Mesenchymal stem cell (in vitro differentiated cells and primary cell): Measurements from ENCODE around the gene RAB10.

Experiments used
- DNase-seq: peaks from one replicate; pipeline ENCODE4 v3.0.0-alpha.2; 2013
- H2AFZ ChIP-seq: one replicate; pipeline ENCODE4 v1.6.1; 2013; ENCODE audit warnings: low read depth, mild to moderate bottlenecking, control low read depth, inconsistent platforms, low read length, moderate library complexity
- H2AK5ac ChIP-seq: 2 replicates; pipeline ENCODE4 v1.6.1; 2013; ENCODE audit warnings: low read length, moderate library complexity, mild to moderate bottlenecking, inconsistent platforms; ENCODE audit not compliant: severe bottlenecking
- H2BK120ac ChIP-seq: one replicate; pipeline ENCODE4 v1.6.1; 2013; ENCODE audit warnings: low read depth, mild to moderate bottlenecking, inconsistent platforms, low read length, moderate library complexity
- H2BK12ac ChIP-seq, 2 experiments: one replicate each; pipeline ENCODE4 v1.6.1; 2013; ENCODE audit warnings: inconsistent platforms in 2 of 2, low read length in 2 of 2, mild to moderate bottlenecking in 2 of 2, moderate library complexity in 2 of 2, control low read depth in 1 of 2
- H2BK15ac ChIP-seq: one replicate; pipeline ENCODE4 v1.6.1; 2013; ENCODE audit warnings: mild to moderate bottlenecking, low read depth, inconsistent platforms; ENCODE audit not compliant: poor library complexity, severe bottlenecking
- H2BK5ac ChIP-seq: 2 replicates; pipeline ENCODE4 v1.6.1; 2013; ENCODE audit warnings: low read depth, mild to moderate bottlenecking, low read length, control low read depth, inconsistent platforms; ENCODE audit not compliant: poor library complexity, severe bottlenecking
- H3K14ac ChIP-seq, 2 experiments: one replicate each; pipeline ENCODE4 v1.6.1; 2013; ENCODE audit warnings: inconsistent platforms in 2 of 2, low read length in 2 of 2, control low read depth in 1 of 2, mild to moderate bottlenecking in 1 of 2, moderate library complexity in 1 of 2
- H3K18ac ChIP-seq, 2 experiments: one replicate each; pipeline ENCODE4 v1.6.1; 2013; ENCODE audit warnings: inconsistent platforms in 2 of 2, low read length in 2 of 2, control low read depth in 1 of 2, low read depth in 1 of 2, mild to moderate bottlenecking in 1 of 2
- H3K23ac ChIP-seq, 2 experiments: one replicate each; pipeline ENCODE4 v1.6.1; 2013; ENCODE audit warnings: inconsistent platforms in 2 of 2, low read length in 2 of 2, mild to moderate bottlenecking in 2 of 2, moderate library complexity in 2 of 2, control low read depth in 1 of 2
- H3K27ac ChIP-seq: 2 replicates; pipeline ENCODE4 v1.5.1; 2013; ENCODE audit warnings: mild to moderate bottlenecking, moderate library complexity, low read length, control low read depth, inconsistent platforms; ENCODE audit not compliant: poor library complexity, severe bottlenecking
- H3K27me3 ChIP-seq, 2 experiments: 2 replicates each; pipeline versions ENCODE4 v1.6.1 to v1.7.0; 2013; ENCODE audit warnings: low read length in 2 of 2, mild to moderate bottlenecking in 2 of 2, moderate library complexity in 2 of 2, control low read depth in 1 of 2, inconsistent platforms in 1 of 2; ENCODE audit not compliant: control insufficient read depth in 1 of 2, insufficient read depth in 1 of 2
- H3K36me3 ChIP-seq, 2 experiments: 2 replicates each; pipeline versions ENCODE4 v1.6.1 to v1.7.0; 2013; ENCODE audit warnings: low read length in 2 of 2, control low read depth in 1 of 2, inconsistent platforms in 1 of 2, low read depth in 1 of 2, mild to moderate bottlenecking in 1 of 2; ENCODE audit not compliant: insufficient read depth in 2 of 2, control insufficient read depth in 1 of 2
- H3K4ac ChIP-seq, 2 experiments: one replicate each; pipeline ENCODE4 v1.6.1; 2013; ENCODE audit warnings: inconsistent platforms in 2 of 2, low read length in 2 of 2, mild to moderate bottlenecking in 2 of 2, moderate library complexity in 2 of 2, control low read depth in 1 of 2, low read depth in 1 of 2
- H3K4me1 ChIP-seq: 2 replicates; pipeline ENCODE4 v1.6.1; 2013; ENCODE audit warnings: low read depth, low read length, control low read depth; ENCODE audit not compliant: control insufficient read depth, insufficient read depth
- H3K4me2 ChIP-seq: 2 replicates; pipeline ENCODE4 v1.6.1; 2013; ENCODE audit warnings: low read length, mild to moderate bottlenecking, inconsistent platforms; ENCODE audit not compliant: poor library complexity, severe bottlenecking
- H3K4me3 ChIP-seq, 2 experiments: 2 replicates each; pipeline versions ENCODE4 v1.5.1 to v1.7.0; 2013; ENCODE audit warnings: low read length in 2 of 2, mild to moderate bottlenecking in 2 of 2, control low read depth in 1 of 2, low read depth in 1 of 2; ENCODE audit not compliant: insufficient read depth in 1 of 2
- H3K79me1 ChIP-seq: replicated peaks from 2 replicates; pipeline ENCODE4 v1.6.1; 2013; ENCODE audit warnings: mild to moderate bottlenecking, control low read depth, low read length, inconsistent platforms; ENCODE audit not compliant: poor library complexity, severe bottlenecking
- H3K9ac ChIP-seq: 2 replicates; pipeline ENCODE4 v1.7.0; 2013; ENCODE audit warnings: mild to moderate bottlenecking, low read length, moderate library complexity
- H3K9me3 ChIP-seq: 2 replicates; pipeline ENCODE4 v1.7.0; 2013; ENCODE audit warnings: mild to moderate bottlenecking, low read length; ENCODE audit not compliant: control insufficient read depth
- H4K8ac ChIP-seq: one replicate; pipeline ENCODE4 v1.6.1; 2013; ENCODE audit warnings: inconsistent platforms, mild to moderate bottlenecking, low read length, moderate library complexity
- H4K91ac ChIP-seq: one replicate; pipeline ENCODE4 v1.6.1; 2013; ENCODE audit warnings: mild to moderate bottlenecking, low read length, inconsistent platforms
- WGBS: methylation state at CpG from one replicate; pipeline ENCODE4 v1.1.7; 2013; ENCODE audit warnings: mixed read lengths; 5-methylcytosine and 5-hydroxymethylcytosine counted together

Gene RAB10

DNA sequence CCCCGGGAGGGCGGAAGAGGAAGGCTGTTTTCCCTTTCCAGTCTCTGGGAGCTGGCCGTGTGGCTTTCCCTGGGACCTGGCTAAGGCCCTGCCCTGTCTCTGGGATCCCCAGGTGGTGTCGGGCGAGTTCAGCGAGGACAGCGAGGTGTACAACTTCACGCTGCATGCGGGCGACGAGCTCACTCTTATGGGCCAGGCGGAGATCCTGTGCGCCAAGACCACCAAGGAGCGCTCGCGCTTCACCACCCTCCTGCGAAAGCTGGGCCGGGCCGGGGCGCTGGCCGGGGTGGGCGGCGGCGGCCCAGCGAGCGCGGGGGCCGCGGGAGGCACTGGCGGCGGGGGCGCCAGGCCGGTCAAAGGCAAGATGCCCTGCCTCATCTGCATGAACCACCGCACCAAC, 150.2 kb downstream of the RAB10 start:
- H3K27me3 ChIP-seq = peaks cover 10 to 28% of the 10 kb centered on the region in 2 experiments
- H4K91ac ChIP-seq = peak overlapping the region; percentile 74
- no peak overlapping the region for H2BK5ac ChIP-seq
- peak overlapping the region; percentile 67 for H2BK120ac ChIP-seq
- peak overlapping the region; percentile 99 for H2AFZ ChIP-seq
- H3K4me3 ChIP-seq = peak overlapping the region in 1 of 2 experiments; percentile 82
- H2BK12ac ChIP-seq = peak overlapping the region; percentile 34 to 45
- H3K4ac ChIP-seq = peak overlapping the region in 1 of 2 experiments; percentile 82
- H4K8ac ChIP-seq = peak overlapping the region; percentile 99
- peak overlapping the region; percentile 91 to 99 for H3K18ac ChIP-seq
- H3K23ac ChIP-seq = peak overlapping the region in 1 of 2 experiments; percentile 74
- H3K9ac ChIP-seq = peak overlapping the region; percentile 76
- H3K27ac ChIP-seq = no peak overlapping the region
- peaks cover 4 to 13% of the 10 kb centered on the region in 2 experiments for H3K36me3 ChIP-seq
- H3K4me2 ChIP-seq = no peak overlapping the region
- no peak overlapping the region for H2BK15ac ChIP-seq
- H3K9me3 ChIP-seq = no peaks in the 10 kb centered on the region
- DNase-seq = no peak
- 63% methylated on average over 33 of the region's 34 CpGs for WGBS
- H2AK5ac ChIP-seq = no peak overlapping the region
- peak overlapping the region in 1 of 2 experiments; percentile 98 for H3K14ac ChIP-seq
- H3K4me1 ChIP-seq = peaks cover 16% of the 10 kb centered on the region
- H3K79me1 ChIP-seq = no peaks in the 10 kb centered on the region

DNA sequence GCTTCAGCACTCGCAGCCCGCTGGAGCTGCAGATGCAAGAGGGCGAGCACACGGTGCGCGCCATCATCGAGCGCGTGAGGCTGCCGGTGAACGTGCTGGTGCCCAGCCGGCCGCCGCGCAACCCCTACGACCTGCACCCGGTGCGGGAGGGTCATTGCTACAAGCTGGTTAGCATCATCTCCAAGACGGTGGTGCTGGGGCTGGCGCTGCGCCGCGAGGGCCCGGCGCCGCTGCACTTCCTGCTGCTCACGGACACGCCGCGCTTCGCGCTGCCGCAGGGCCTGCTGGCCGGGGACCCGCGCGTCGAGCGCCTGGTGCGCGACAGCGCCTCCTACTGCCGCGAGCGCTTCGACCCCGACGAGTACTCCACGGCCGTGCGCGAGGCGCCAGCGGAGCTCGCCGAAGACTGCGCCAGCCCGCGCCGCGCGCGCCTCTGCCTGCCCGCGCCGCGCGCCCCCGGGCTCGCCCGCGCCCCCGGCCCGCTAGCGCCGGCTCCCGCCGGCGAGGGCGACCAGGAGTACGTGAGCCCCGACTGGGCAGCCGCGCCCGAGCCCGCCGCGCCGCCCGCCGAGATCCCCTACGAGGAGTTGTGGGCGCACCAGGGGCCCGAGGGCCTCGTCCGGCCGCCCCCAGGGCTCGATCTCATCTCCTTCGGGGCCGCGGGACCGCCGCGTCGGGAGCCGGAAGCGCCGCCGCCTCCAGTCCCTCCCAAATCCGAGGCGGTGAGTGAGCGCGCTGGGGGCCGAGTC, 150.8 kb downstream of the RAB10 start:
- Histone ChIP-seq H3K27me3 (peaks cover 7 to 24% of the 10 kb centered on the region in 2 experiments), H3K9me3 (no peaks in the 10 kb centered on the region), H2BK15ac (peak overlapping the region; percentile 94), H3K14ac (peak overlapping the region in 1 of 2 experiments; percentile 98), H3K4me3 (peak overlapping the region; percentile 43 to 82), H3K79me1 (no peaks in the 10 kb centered on the region), H2BK5ac (no peak overlapping the region), H4K8ac (peak overlapping the region; percentile 99), H3K18ac (peak overlapping the region; percentile 91 to 99), H3K23ac (peak overlapping the region in 1 of 2 experiments; percentile 74), H4K91ac (peak overlapping the region; percentile 74), H2AFZ (peak overlapping the region; percentile 99), H2BK12ac (peak overlapping the region; percentile 34 to 45), H2AK5ac (no peak overlapping the region), H3K4me2 (peak overlapping the region; percentile 54), H3K4me1 (peaks cover 10% of the 10 kb centered on the region), H3K27ac (no peak overlapping the region), H2BK120ac (peak overlapping the region; percentile 67), H3K9ac (peak overlapping the region; percentile 89), H3K36me3 (peaks cover 4 to 20% of the 10 kb centered on the region in 2 experiments), H3K4ac (peak overlapping the region; percentile 46 to 82)
- DNase-seq = peak; percentile 78
- WGBS = 2% methylated on average over 84 of the region's 114 CpGs

DNA sequence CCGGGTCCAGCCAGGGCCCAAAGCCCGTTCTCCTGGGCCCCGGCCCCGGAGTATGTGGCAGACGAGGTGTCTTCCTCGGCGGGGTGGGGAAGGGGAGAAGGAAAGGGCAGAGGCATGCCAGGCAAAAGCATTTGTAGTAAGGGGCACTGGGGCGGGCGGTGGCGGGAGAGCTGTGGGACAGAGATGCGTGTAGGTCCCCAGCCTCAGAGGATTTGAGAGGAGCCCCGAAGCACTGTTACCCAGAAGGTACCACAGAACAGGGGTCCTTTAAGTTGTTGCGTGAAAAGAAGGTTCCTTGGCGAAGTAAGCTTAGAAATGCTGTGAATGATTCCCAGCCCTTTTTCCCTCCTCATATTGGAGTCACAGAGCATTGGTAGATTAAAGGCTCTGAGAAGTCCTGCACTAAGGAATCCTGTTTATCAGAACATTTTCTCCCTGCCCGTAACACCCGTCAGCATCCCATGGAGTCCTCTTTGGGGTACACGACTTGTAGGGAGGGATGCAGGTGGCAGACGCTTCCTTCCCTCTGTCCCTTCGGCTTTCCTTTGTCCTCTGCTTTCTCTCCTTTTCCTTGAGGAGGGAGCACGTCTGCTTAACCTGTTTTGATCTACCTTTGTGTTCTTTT, 151.5 kb downstream of the RAB10 start:
- H4K8ac ChIP-seq = peak overlapping the region; percentile 72
- peak overlapping the region; percentile 61 for H4K91ac ChIP-seq
- no peak overlapping the region for H3K27ac ChIP-seq
- H3K4me1 ChIP-seq = peaks cover 8% of the 10 kb centered on the region
- DNase-seq = no peak
- WGBS = 55% methylated on average over 19 of the region's 20 CpGs
- H2BK15ac ChIP-seq = peak overlapping the region; percentile 94
- no peak overlapping the region for H2BK5ac ChIP-seq
- peak overlapping the region in 1 of 2 experiments; percentile 36 for H3K23ac ChIP-seq
- peak overlapping the region in 1 of 2 experiments; percentile 49 for H3K4ac ChIP-seq
- H3K9ac ChIP-seq = peak overlapping the region; percentile 89
- H2AFZ ChIP-seq = peak overlapping the region; percentile 65
- H3K36me3 ChIP-seq = peaks cover 9 to 26% of the 10 kb centered on the region in 2 experiments
- H2AK5ac ChIP-seq = no peak overlapping the region
- peak overlapping the region in 1 of 2 experiments; percentile 82 for H3K4me3 ChIP-seq
- no peaks in the 10 kb centered on the region for H3K79me1 ChIP-seq
- H3K9me3 ChIP-seq = no peaks in the 10 kb centered on the region
- no peak overlapping the region for H2BK12ac ChIP-seq
- H3K4me2 ChIP-seq = no peak overlapping the region
- no peak overlapping the region for H3K14ac ChIP-seq
- no peak overlapping the region for H2BK120ac ChIP-seq
- peak overlapping the region; percentile 44 to 77 for H3K18ac ChIP-seq
- H3K27me3 ChIP-seq = peaks cover 5 to 20% of the 10 kb centered on the region in 2 experiments
